ENCODE results near the gene PROK1. TPM values are rescaled to one million over a fixed set of nuclear protein-coding genes. Genes with fewer than 3 reads are reported as not detected.
A peak's percentile ranks its signal among the peaks of the same experiment; 100 is the strongest.

Gene PROK1
- total RNA-seq, 1 experiment from 2014 or later: 0.22 TPM

GRCh38 chr1:110477041-110477440, 26.1 kb downstream of the PROK1 start (continued):
- TF ChIP-seq RAD21 (IDR thresholded peaks at IDR 0.05; ENCODE audit: low read depth) (no peak), CEBPB (IDR thresholded peaks at IDR 0.05; ENCODE audit: low read depth) (no peak; the same call in none of the 2 replicates), ZFX (IDR thresholded peaks at IDR 0.05) (no peak)

- ATAC-seq: peak; percentile 85
- Histone ChIP-seq H3K4me1 (ENCODE audit: control insufficient read depth in 1 of 2, insufficient read depth in 2 of 2, low read length in 2 of 2) (peaks cover 23 to 40% of the 10 kb centered on the region in 2 experiments), H3K9me3 (ENCODE audit: control insufficient read depth in 1 of 2, insufficient read depth in 1 of 2, low read depth in 1 of 2, low read length in 2 of 2) (no peaks in the 10 kb centered on the region), H3K79me2 (ENCODE audit: insufficient read depth, low read length) (no peaks in the 10 kb centered on the region), H3K27me3 (ENCODE audit: insufficient read depth, low read length) (no peaks in the 10 kb centered on the region), H3K27ac (ENCODE audit: low read depth, low read length) (peak overlapping the region; percentile 72), H3K9ac (ENCODE audit: low read length) (peak overlapping the region; percentile 57), H3K9me2 (ENCODE audit: insufficient read depth) (no peaks in the 10 kb centered on the region), H2AFZ (ENCODE audit: low read depth, low read length, poor library complexity, severe bottlenecking) (peak overlapping the region; percentile 63), H3K4me2 (ENCODE audit: low read length) (peak overlapping the region; percentile 71), H4K20me1 (ENCODE audit: insufficient read depth) (no peaks in the 10 kb centered on the region), H3K36me3 (ENCODE audit: control insufficient read depth in 1 of 2, insufficient read depth in 2 of 2, low read length in 2 of 2) (no peaks in the 10 kb centered on the region), H3K4me3 (replicated peaks in 1 of 2; ENCODE audit: low read depth in 1 of 2, low read length in 2 of 2) (peak overlapping the region in 1 of 2 experiments; percentile 34; a peak in 2 of 4 replicates)
- ChIA-PET POLR2A (interaction anchor here (1.4 kb wide), 1 partner anchor 138 kb away, joined by 3 read pairs; the partner anchor contains the start of gene RBM15), RAD21 (ENCODE audit: low non-redundant PET in 1 of 2, low total read pairs in 2 of 2, uncharacterized antibody in 2 of 2, unreplicated experiment in 2 of 2) (interaction anchor here (0.8 to 2.4 kb wide), 5 partner anchors 17 to 65 kb away, joined by 3 to 11 read pairs (median 3); no protein-coding TSS in a partner anchor), CTCF (interaction anchor here (0.7 to 21.6 kb wide), 6 partner anchors 14 to 270 kb away, joined by 3 to 203 read pairs (median 6); no protein-coding TSS in a partner anchor)
- intact Hi-C loops (cut with micrococcal nuclease): loop anchor here (1.0 to 5.0 kb wide), 2 partner anchors 19 to 140 kb away; no protein-coding TSS in a partner anchor
- no TSS peak for BruUV-seq (replicated peaks)
- peak; percentile 85 for DNase-seq (ENCODE audit: low read depth, low spot score)
- TF ChIP-seq FOSL1 (IDR thresholded peaks at IDR 0.05; ENCODE audit: low read depth) (peak; percentile 64; the same call in 1 of the 2 replicates), CBX3 (IDR thresholded peaks at IDR 0.05; ENCODE audit: low read depth) (peak; percentile 60; the same call in 1 of the 2 replicates), SRF (IDR thresholded peaks at IDR 0.05; ENCODE audit: low read depth) (0 out of 2 replicates have a peak, but pooled peaks have one; percentile 56), SP1 (IDR thresholded peaks at IDR 0.05; ENCODE audit: low read depth) (no peak; the same call in 1 of the 2 replicates), JUND (IDR thresholded peaks at IDR 0.05) (peak; percentile 58; the same call in 1 of the 2 replicates), REST (IDR thresholded peaks at IDR 0.05; ENCODE audit: low read depth) (no peak), ZNF274 (IDR thresholded peaks at IDR 0.05; ENCODE audit: low read depth, low read length) (no peak), TCF7L2 (IDR thresholded peaks at IDR 0.05; ENCODE audit: borderline replicate concordance, extremely low read depth, insufficient read depth, insufficient read length) (no peak), EGR1 (IDR thresholded peaks at IDR 0.05; ENCODE audit: low read depth) (no peak), SIN3A (IDR thresholded peaks at IDR 0.05; ENCODE audit: low read depth) (peak; percentile 38; the same call in 1 of the 2 replicates), ELF1 (IDR thresholded peaks at IDR 0.05; ENCODE audit: borderline replicate concordance, low read depth) (no peak), YY1 (IDR thresholded peaks at IDR 0.05; ENCODE audit: extremely low read depth, insufficient replicate concordance, low read depth, low read length) (no peak), POLR2A (IDR thresholded peaks at IDR 0.05; ENCODE audit: borderline replicate concordance, extremely low read depth, insufficient read depth, insufficient read length) (no peak), ATF3 (IDR thresholded peaks at IDR 0.05) (no peak), CTCF (IDR thresholded peaks at IDR 0.05 in 2 of 3, conservative IDR thresholded peaks at IDR 0.05 in 1 of 3; ENCODE audit: borderline replicate concordance in 1 of 3, insufficient read depth in 1 of 3, low read depth in 2 of 3, low read length in 2 of 3) (peak; percentile 40 to 83 (median 81); a peak in 5 of 6 replicates), MAX (IDR thresholded peaks at IDR 0.05) (peak; percentile 54; the same call in 1 of the 2 replicates), CEBPB (IDR thresholded peaks at IDR 0.05; ENCODE audit: low read depth) (no peak), ZFX (IDR thresholded peaks at IDR 0.05) (no peak), EZH2phosphoT487 (IDR thresholded peaks at IDR 0.05; ENCODE audit: borderline replicate concordance) (no peak)
Measured at GRCh38 chr1:110477445-110477957, 26.6 kb downstream of the PROK1 start.

Data from HCT116 (cell line).